SKM-1 (cell line): ENCODE measurements around the gene LRMDA.
"Not testable (repeated sequence)": the region's sequence is repeated elsewhere in the genome, so short reads cannot be mapped to it uniquely, and the experiment has no call there.

ENCODE experiments used
- DNase-seq: peaks from one replicate; lab custom pipeline; 2025; ENCODE audit not compliant: unreplicated experiment; lab: John Stamatoyannopoulos, UW

LRMDA gene

DNA sequence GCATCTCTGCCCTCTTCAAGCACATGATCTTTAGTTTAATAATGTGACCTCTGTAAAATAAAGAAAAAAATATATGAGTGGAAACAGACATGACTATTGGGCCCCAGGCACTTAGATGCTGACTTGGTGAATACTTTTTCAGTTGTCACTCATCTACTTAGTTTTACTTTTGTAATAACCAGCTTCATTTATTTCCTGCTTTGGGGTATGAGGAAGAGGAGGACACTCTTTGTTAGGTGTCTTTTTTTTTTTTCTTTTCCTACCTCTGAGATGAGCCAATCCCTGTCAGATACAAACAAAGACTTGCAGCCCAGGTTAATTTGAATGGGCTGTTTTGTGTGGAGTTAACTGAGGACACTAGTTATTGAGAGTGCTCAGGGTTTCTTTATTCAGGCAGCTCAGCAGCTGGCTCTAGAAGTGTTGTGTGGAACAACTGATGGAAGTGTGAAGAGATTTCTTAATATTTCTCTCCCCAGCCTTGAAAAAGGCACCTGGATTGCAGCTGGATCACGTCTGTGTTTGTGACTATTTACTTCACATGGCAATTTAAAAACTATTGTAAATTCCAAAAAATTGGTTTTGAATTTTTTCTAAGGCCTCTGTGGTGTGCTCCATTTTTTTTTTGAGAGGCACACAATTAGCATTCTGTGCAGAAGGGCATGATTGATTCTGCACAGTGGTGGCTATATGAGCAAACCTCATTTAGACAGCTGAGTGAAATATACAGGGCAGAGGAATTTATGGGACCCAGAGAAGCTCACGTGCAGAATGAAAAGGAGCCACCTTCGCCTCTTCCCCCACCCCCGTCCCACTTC is 333.8 kb downstream of the LRMDA start:
- no peak for DNase-seq

DNA sequence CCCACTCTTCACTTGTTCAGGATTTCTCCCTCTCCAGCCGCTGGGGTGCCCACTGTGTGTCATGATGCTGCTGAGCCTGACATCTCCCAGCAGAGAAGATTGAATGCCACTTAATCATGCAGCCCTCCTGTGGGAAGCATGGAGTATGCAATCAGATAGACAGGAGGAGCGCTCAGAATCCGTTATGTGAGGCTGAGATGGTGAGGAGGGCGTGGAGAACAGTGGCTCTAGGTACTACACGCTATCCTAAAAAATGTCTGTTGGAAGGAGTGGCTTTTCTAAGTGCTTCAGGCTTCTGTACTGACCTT is 334.3 kb downstream of the LRMDA start:
- no peak for DNase-seq

- no peak for DNase-seq
These were observed 334.7 kb downstream of the LRMDA start for GRCh38 chr10:75766106-75766505.

DNA sequence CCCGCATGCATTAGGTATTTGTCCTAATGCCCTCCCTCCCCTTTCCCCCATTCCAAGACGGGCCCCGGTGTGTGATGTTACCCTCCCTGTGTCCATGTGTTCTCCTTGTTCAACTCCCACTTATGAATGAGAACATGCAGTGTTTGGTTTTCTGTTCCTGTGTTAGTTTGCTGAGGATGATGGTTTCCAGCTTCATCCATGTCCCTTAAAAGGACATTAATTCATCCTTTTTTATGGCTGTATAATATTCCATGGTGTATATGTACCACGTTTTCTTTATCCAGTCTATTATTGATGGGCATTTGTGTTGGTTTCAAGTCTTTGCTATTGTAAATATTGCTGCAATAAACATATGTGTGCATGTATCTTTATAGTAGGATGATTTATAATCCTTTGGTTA is 335.3 kb downstream of the LRMDA start:
- not testable (repeated sequence) for DNase-seq

- DNase-seq, result no peak
These were observed 339.2 kb downstream of the LRMDA start for GRCh38 chr10:75770626-75771081.

DNA sequence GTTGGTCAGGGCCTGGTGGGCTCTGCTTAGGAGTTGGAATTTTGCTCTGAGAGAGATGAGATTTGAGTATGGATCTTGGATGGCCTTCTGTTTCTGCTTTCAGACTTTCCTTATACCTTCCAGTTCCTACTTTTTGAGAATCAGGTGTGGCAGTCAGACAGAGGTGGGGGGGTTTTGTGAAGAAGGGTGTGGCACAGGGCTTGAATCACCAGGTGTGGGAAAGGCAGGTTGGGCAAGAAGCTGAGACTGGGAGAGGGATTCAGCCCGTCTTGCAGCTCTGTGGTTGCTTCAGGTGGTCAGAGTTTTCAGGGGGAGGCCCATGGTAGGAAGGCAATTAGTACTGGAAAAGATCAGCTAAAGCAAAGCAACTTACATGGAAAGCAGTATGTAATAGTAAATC is 340.2 kb downstream of the LRMDA start:
- DNase-seq, result no peak

- DNase-seq, result no peak
These were observed 340.9 kb downstream of the LRMDA start for GRCh38 chr10:75772153-75772887.

DNA sequence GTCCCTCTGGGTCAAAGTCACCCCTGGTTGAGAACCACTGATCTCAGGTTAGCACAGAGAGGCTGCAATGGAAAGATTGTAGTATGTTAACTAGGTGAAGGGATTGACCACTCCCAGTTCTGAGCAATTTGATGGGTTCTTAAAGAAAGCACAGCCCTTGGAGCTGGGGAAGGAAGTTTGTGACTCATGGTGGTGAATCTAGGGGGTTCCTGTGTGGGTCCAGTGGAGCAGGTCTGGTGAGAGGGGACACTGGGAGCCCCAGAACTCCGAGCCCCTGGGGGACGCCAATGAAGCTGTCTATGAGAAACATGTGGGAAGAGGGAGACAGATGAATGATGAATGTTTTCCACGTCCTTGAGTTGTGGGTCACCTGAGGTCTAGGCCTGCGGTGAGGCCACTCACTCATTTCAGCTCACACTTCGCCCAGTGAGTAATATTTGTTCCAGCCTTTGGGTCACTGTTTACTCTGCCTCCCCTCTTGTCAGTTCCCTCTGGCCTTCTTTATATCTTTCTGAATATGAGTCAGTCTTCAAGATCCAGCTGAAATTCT is 341.9 kb downstream of the LRMDA start:
- DNase-seq, result no peak

GRCh38 chr10:75773813-75774782 is 342.7 kb downstream of the LRMDA start:
- no peak for DNase-seq

- DNase-seq, result no peak
These were observed 343.5 kb downstream of the LRMDA start for GRCh38 chr10:75774783-75775490.

- DNase-seq, result no peak
These were observed 345.5 kb downstream of the LRMDA start for GRCh38 chr10:75776738-75777504.

DNA sequence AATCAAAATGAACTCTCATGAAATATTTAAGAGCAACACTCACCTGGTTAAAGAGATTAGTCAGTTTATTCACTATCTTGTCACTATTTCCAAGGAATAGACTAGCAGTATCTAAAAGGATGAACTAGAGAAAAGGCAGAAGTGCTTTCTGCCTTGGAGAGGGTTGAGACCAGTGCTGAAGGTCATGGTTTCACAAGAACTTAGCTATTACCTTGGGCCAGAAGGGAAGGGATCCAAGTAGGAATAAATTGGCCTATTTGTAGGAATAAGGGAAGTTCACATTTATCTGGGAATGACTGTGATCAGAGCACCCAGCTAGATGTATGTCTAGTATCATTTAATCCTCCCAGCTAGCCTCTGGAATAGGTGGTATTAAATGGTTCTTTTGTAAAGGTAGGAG is 347.2 kb downstream of the LRMDA start:
- no peak for DNase-seq

- DNase-seq, result no peak
These were observed 347.9 kb downstream of the LRMDA start for GRCh38 chr10:75779276-75779675.

DNA sequence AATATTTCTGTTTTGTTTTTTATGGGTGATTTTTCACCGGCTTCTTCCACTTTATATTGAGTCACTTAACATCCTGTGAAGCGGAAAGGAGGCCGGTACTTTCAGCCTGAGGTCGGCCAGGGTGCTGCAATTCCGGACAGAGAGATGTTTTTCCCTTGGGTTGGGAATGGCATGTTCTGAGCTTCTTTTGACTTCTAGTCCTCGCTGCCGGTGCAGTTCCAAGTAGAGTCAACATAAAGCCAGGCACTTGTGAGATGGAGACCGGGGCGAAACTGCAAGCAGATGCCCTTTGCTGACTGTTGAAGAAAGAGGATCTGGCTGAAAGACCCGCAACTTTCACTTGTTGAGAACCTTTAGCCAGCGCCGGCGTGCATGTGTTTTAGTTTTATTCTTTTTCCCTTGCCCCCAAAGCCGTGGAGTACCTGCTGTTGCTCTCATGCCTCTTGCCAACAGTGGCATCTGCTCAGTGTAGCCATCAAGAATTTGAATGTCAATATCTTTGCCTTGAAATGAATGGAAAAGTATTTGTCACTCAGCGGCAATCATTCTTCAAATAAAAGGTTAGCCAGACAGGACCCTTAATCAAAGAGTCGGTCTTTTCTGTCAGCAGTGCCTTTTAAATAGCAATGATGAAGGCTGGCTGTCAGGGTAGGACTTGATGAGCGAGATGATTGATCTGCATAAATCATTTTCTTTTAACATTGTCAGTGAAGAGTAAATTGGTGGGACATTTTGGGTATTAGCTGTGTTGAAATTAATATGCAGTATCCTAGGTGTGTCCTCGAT is 351.2 kb downstream of the LRMDA start:
- DNase-seq, result no peak

DNA sequence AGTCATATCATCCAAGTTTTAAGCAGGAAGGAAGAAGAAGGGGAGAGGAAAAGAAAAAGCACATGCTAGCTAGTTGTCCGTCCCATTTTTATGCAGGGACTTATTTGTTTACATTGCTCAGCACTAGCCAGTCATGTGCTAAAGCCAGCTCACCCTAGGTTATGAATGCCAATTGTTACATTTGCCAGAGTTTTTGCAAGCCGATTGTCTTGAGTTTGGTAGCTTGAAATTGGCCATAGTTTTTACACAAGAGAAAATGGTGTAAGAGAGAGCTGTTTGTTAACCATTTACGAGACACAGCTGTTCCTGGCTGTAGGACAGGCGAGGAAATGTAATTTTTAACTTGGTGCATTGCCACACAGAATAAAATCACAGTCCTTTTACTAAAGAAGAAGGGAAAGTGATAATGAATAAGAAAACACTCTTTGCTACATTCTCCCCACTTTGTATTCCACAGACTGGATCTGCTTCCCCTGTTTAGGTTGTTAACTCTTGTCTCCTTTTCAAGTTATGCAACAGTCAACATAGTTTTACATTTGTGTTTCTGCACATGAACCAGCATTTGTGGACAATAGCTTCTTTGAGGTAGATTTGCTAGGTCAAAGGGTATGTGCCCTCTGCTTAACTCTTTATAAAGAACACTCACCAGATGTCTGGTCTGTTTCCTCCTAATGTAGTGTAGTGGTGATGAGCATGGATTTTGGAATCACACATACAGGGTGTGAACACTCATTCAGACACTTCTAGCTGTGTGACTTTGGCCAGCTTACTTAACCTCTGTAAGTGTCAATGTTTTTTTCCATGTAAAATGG is 357.2 kb downstream of the LRMDA start:
- DNase-seq, result no peak

- DNase-seq, result no peak
These were observed 362.4 kb downstream of the LRMDA start for GRCh38 chr10:75793848-75794247.

- DNase-seq, result no peak
These were observed 369.7 kb downstream of the LRMDA start for GRCh38 chr10:75801121-75801520.

DNA sequence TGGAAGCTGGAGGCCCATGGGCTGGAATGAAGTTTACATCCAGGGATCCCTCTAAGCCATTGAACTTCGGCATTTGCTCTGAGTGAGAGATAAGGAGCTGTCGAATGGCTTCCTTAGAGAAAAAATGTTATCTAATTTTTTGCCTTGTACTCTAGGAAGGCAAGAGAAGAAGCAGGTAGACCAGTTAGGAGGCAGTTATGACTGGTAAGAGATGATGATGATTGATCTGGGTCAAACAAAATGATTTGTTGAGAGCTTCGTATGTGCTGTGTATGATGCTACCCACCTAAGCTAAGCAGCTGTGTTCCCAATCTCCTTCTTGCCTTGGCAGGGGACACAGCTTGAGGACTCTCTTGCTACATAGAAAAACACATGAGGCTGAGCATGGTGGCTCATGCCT is 370.2 kb downstream of the LRMDA start:
- DNase-seq, result no peak
